SK-N-SH treated with all-trans-retinoic acid at 6 μM for 48 hours (cell line): Measurements from ENCODE around the gene PHLDA1.

Source experiments
- CSRNP3 ChIP-seq: fragments of 250-450 bp; sonication (Bioruptor Pico); IDR thresholded peaks from 2 replicates; pipeline ENCODE4 v1.5.1; 2021; ENCODE audit warnings: mild to moderate bottlenecking, moderate library complexity
- ESRRG ChIP-seq: fragments of 250-450 bp; sonication (Bioruptor Pico); IDR thresholded peaks from 2 replicates; pipeline ENCODE4 v1.6.1; 2021; ENCODE audit warnings: mild to moderate bottlenecking
- GLIS3 ChIP-seq: fragments of 250-450 bp; sonication (Bioruptor Pico); IDR thresholded peaks from 2 replicates; pipeline ENCODE4 v1.5.0; 2020; ENCODE audit warnings: mild to moderate bottlenecking, moderate library complexity
- ISL1 ChIP-seq: fragments of 250-450 bp; sonication (Bioruptor Pico); IDR thresholded peaks from 2 replicates; pipeline ENCODE4 v2.1.2; 2022; ENCODE audit warnings: mild to moderate bottlenecking, moderate library complexity
- RARB ChIP-seq: fragments of 250-450 bp; sonication (Bioruptor Pico); IDR thresholded peaks from 2 replicates; pipeline ENCODE4 v1.8.0; 2021; ENCODE audit warnings: mild to moderate bottlenecking, moderate library complexity
- TOX ChIP-seq: fragments of 250-450 bp; sonication (Bioruptor Pico); IDR thresholded peaks from 2 replicates; pipeline ENCODE4 v1.8.0; 2021; ENCODE audit warnings: mild to moderate bottlenecking, moderate library complexity, borderline replicate concordance
- ZC3H10 ChIP-seq: fragments of 250-450 bp; sonication (Bioruptor Pico); IDR thresholded peaks from 2 replicates; pipeline ENCODE4 v1.5.1; 2021; ENCODE audit warnings: mild to moderate bottlenecking, moderate library complexity
- ZFP3 ChIP-seq: fragments of 250-450 bp; sonication (Bioruptor Pico); IDR thresholded peaks from 2 replicates; pipeline ENCODE4 v1.5.0; 2020; ENCODE audit warnings: mild to moderate bottlenecking, moderate library complexity
- ZFP30 ChIP-seq: fragments of 450-650 bp; formaldehyde crosslinking; IDR thresholded peaks from 2 replicates; pipeline ENCODE4 v1.5.0; 2022; ENCODE audit warnings: mild to moderate bottlenecking, moderate library complexity
- ZNF565 ChIP-seq: fragments of 450-650 bp; formaldehyde crosslinking; conservative IDR thresholded peaks from 2 replicates; pipeline ENCODE4 v1.5.0; 2020; ENCODE audit warnings: low read depth, mild to moderate bottlenecking, moderate library complexity
- TF ChIP-seq, protein P1 (sequence below): fragments of 250-450 bp; sonication (Bioruptor Pico); IDR thresholded peaks from 2 replicates; pipeline ENCODE4 v1.8.0; 2020; ENCODE audit warnings: mild to moderate bottlenecking, moderate library complexity, borderline replicate concordance

GRCh38 chr12:76057326-76057725 is 25.8 kb upstream of the PHLDA1 start:
- no peak for TF ChIP-seq ISL1
- TF ChIP-seq ZFP3 (CRISPR knock-in tag) = no peak
- no peak for TF ChIP-seq ZC3H10 (CRISPR knock-in tag)
- TF ChIP-seq, protein P1, sequence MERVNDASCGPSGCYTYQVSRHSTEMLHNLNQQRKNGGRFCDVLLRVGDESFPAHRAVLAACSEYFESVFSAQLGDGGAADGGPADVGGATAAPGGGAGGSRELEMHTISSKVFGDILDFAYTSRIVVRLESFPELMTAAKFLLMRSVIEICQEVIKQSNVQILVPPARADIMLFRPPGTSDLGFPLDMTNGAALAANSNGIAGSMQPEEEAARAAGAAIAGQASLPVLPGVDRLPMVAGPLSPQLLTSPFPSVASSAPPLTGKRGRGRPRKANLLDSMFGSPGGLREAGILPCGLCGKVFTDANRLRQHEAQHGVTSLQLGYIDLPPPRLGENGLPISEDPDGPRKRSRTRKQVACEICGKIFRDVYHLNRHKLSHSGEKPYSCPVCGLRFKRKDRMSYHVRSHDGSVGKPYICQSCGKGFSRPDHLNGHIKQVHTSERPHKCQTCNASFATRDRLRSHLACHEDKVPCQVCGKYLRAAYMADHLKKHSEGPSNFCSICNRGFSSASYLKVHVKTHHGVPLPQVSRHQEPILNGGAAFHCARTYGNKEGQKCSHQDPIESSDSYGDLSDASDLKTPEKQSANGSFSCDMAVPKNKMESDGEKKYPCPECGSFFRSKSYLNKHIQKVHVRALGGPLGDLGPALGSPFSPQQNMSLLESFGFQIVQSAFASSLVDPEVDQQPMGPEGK (CRISPR knock-in tag) = no peak
- no peak for TF ChIP-seq ZNF565 (CRISPR knock-in tag)
- no peak for TF ChIP-seq GLIS3 (CRISPR knock-in tag)
- no peak for TF ChIP-seq RARB
- TF ChIP-seq CSRNP3 (CRISPR knock-in tag) = no peak
- TF ChIP-seq TOX (CRISPR knock-in tag) = no peak
- TF ChIP-seq ZFP30 (CRISPR knock-in tag) = no peak
- no peak for TF ChIP-seq ESRRG (CRISPR knock-in tag)
